Measurements from ENCODE around the gene NOL9. TPM values are rescaled to one million over a fixed set of nuclear protein-coding genes. Genes with fewer than 3 reads are reported as not detected.

Gene NOL9
- polyA plus RNA-seq, 1 donor = 12.6 TPM

- no CpG with 5 or more reads among the region's 6 CpGs for WGBS (ENCODE audit: insufficient coverage, low lambda C conversion rate)
- H3K36me3 ChIP-seq (ENCODE audit: control insufficient read depth, insufficient read depth, low read length) = peaks cover 58% of the 10 kb centered on the region
- DNase-seq = no peak
- H3K27me3 ChIP-seq (ENCODE audit: control insufficient read depth, insufficient read depth, low read length) = no peaks in the 10 kb centered on the region
- H3K9me3 ChIP-seq (ENCODE audit: control insufficient read depth, low read depth, low read length) = no peaks in the 10 kb centered on the region
- peaks cover 15% of the 10 kb centered on the region for H3K4me1 ChIP-seq (ENCODE audit: control insufficient read depth, insufficient read depth, low read length)
- H3K4me3 ChIP-seq (ENCODE audit: low read length) = no peak overlapping the region
- no peak overlapping the region for H3K27ac ChIP-seq (ENCODE audit: low read length)
These were observed 43.4 kb upstream of the NOL9 start for GRCh38 chr1:6597777-6598131.

GRCh38 chr1:6596886-6597776, 42.8 kb upstream of the NOL9 start:
- Histone ChIP-seq H3K36me3 (ENCODE audit: control insufficient read depth, insufficient read depth, low read length) (peaks cover 65% of the 10 kb centered on the region), H3K4me3 (ENCODE audit: low read length) (no peak overlapping the region), H3K27me3 (ENCODE audit: control insufficient read depth, insufficient read depth, low read length) (no peaks in the 10 kb centered on the region), H3K27ac (ENCODE audit: low read length) (no peak overlapping the region), H3K9me3 (ENCODE audit: control insufficient read depth, low read depth, low read length) (no peaks in the 10 kb centered on the region), H3K4me1 (ENCODE audit: control insufficient read depth, insufficient read depth, low read length) (peaks cover 15% of the 10 kb centered on the region)
- DNase-seq = no peak
- WGBS (ENCODE audit: insufficient coverage, low lambda C conversion rate) = no CpG with 5 or more reads among the region's 15 CpGs

- WGBS (ENCODE audit: insufficient coverage, low lambda C conversion rate) = no CpG with 5 or more reads among the region's 7 CpGs
- H3K36me3 ChIP-seq (ENCODE audit: control insufficient read depth, insufficient read depth, low read length) = peaks cover 72% of the 10 kb centered on the region
- H3K27ac ChIP-seq (ENCODE audit: low read length) = no peak overlapping the region
- H3K9me3 ChIP-seq (ENCODE audit: control insufficient read depth, low read depth, low read length) = no peaks in the 10 kb centered on the region
- H3K27me3 ChIP-seq (ENCODE audit: control insufficient read depth, insufficient read depth, low read length) = no peaks in the 10 kb centered on the region
- no peak for DNase-seq
- H3K4me3 ChIP-seq (ENCODE audit: low read length) = no peak overlapping the region
- H3K4me1 ChIP-seq (ENCODE audit: control insufficient read depth, insufficient read depth, low read length) = peaks cover 15% of the 10 kb centered on the region
These were observed 42.0 kb upstream of the NOL9 start for GRCh38 chr1:6596351-6596750.

- no peak for DNase-seq
- Histone ChIP-seq H3K4me3 (ENCODE audit: low read length) (no peak overlapping the region), H3K27ac (ENCODE audit: low read length) (no peak overlapping the region), H3K4me1 (ENCODE audit: control insufficient read depth, insufficient read depth, low read length) (peaks cover 9% of the 10 kb centered on the region), H3K27me3 (ENCODE audit: control insufficient read depth, insufficient read depth, low read length) (no peaks in the 10 kb centered on the region), H3K9me3 (ENCODE audit: control insufficient read depth, low read depth, low read length) (no peaks in the 10 kb centered on the region), H3K36me3 (ENCODE audit: control insufficient read depth, insufficient read depth, low read length) (peaks cover 83% of the 10 kb centered on the region)
- no CpG with 5 or more reads among the region's 11 CpGs for WGBS (ENCODE audit: insufficient coverage, low lambda C conversion rate)
These were observed 40.8 kb upstream of the NOL9 start for GRCh38 chr1:6594977-6595740.

- Histone ChIP-seq H3K27ac (ENCODE audit: low read length) (no peak overlapping the region), H3K4me3 (ENCODE audit: low read length) (no peak overlapping the region), H3K36me3 (ENCODE audit: control insufficient read depth, insufficient read depth, low read length) (peaks cover 89% of the 10 kb centered on the region), H3K9me3 (ENCODE audit: control insufficient read depth, low read depth, low read length) (no peaks in the 10 kb centered on the region), H3K4me1 (ENCODE audit: control insufficient read depth, insufficient read depth, low read length) (no peaks in the 10 kb centered on the region), H3K27me3 (ENCODE audit: control insufficient read depth, insufficient read depth, low read length) (no peaks in the 10 kb centered on the region)
- no peak for DNase-seq
- no CpG with 5 or more reads among the region's 15 CpGs for WGBS (ENCODE audit: insufficient coverage, low lambda C conversion rate)
These were observed 39.5 kb upstream of the NOL9 start for GRCh38 chr1:6593810-6594209.

- Histone ChIP-seq H3K4me3 (ENCODE audit: low read length) (no peak overlapping the region), H3K36me3 (ENCODE audit: control insufficient read depth, insufficient read depth, low read length) (peaks cover 94% of the 10 kb centered on the region), H3K27ac (ENCODE audit: low read length) (no peak overlapping the region), H3K4me1 (ENCODE audit: control insufficient read depth, insufficient read depth, low read length) (no peaks in the 10 kb centered on the region), H3K9me3 (ENCODE audit: control insufficient read depth, low read depth, low read length) (no peaks in the 10 kb centered on the region), H3K27me3 (ENCODE audit: control insufficient read depth, insufficient read depth, low read length) (no peaks in the 10 kb centered on the region)
- no CpG with 5 or more reads among the region's 38 CpGs for WGBS (ENCODE audit: insufficient coverage, low lambda C conversion rate)
- no peak for DNase-seq
These were observed 38.7 kb upstream of the NOL9 start for GRCh38 chr1:6592865-6593593.

GRCh38 chr1:6592441-6592840, 38.1 kb upstream of the NOL9 start:
- H3K4me3 ChIP-seq (ENCODE audit: low read length) = no peak overlapping the region
- peaks cover 94% of the 10 kb centered on the region for H3K36me3 ChIP-seq (ENCODE audit: control insufficient read depth, insufficient read depth, low read length)
- no peak overlapping the region for H3K27ac ChIP-seq (ENCODE audit: low read length)
- H3K4me1 ChIP-seq (ENCODE audit: control insufficient read depth, insufficient read depth, low read length) = no peaks in the 10 kb centered on the region
- WGBS (ENCODE audit: insufficient coverage, low lambda C conversion rate) = no CpG with 5 or more reads among the region's 5 CpGs
- DNase-seq = no peak
- no peaks in the 10 kb centered on the region for H3K27me3 ChIP-seq (ENCODE audit: control insufficient read depth, insufficient read depth, low read length)
- H3K9me3 ChIP-seq (ENCODE audit: control insufficient read depth, low read depth, low read length) = no peaks in the 10 kb centered on the region

GRCh38 chr1:6591644-6592043, 37.3 kb upstream of the NOL9 start:
- no peak overlapping the region for H3K4me3 ChIP-seq (ENCODE audit: low read length)
- DNase-seq = no peak
- H3K9me3 ChIP-seq (ENCODE audit: control insufficient read depth, low read depth, low read length) = no peaks in the 10 kb centered on the region
- 80% methylated on average over 1 of the region's 6 CpGs for WGBS (ENCODE audit: insufficient coverage, low lambda C conversion rate)
- H3K27ac ChIP-seq (ENCODE audit: low read length) = no peak overlapping the region
- H3K27me3 ChIP-seq (ENCODE audit: control insufficient read depth, insufficient read depth, low read length) = no peaks in the 10 kb centered on the region
- peaks cover 92% of the 10 kb centered on the region for H3K36me3 ChIP-seq (ENCODE audit: control insufficient read depth, insufficient read depth, low read length)
- H3K4me1 ChIP-seq (ENCODE audit: control insufficient read depth, insufficient read depth, low read length) = no peaks in the 10 kb centered on the region

- Histone ChIP-seq H3K9me3 (ENCODE audit: control insufficient read depth, low read depth, low read length) (no peaks in the 10 kb centered on the region), H3K27ac (ENCODE audit: low read length) (no peak overlapping the region), H3K4me1 (ENCODE audit: control insufficient read depth, insufficient read depth, low read length) (no peaks in the 10 kb centered on the region), H3K36me3 (ENCODE audit: control insufficient read depth, insufficient read depth, low read length) (peaks cover 89% of the 10 kb centered on the region), H3K27me3 (ENCODE audit: control insufficient read depth, insufficient read depth, low read length) (no peaks in the 10 kb centered on the region), H3K4me3 (ENCODE audit: low read length) (no peak overlapping the region)
- no CpG with 5 or more reads among the region's 13 CpGs for WGBS (ENCODE audit: insufficient coverage, low lambda C conversion rate)
- no peak for DNase-seq
These were observed 36.9 kb upstream of the NOL9 start for GRCh38 chr1:6591222-6591621.

- H3K4me1 ChIP-seq (ENCODE audit: control insufficient read depth, insufficient read depth, low read length) = no peaks in the 10 kb centered on the region
- H3K27ac ChIP-seq (ENCODE audit: low read length) = no peak overlapping the region
- no CpG with 5 or more reads among the region's 7 CpGs for WGBS (ENCODE audit: insufficient coverage, low lambda C conversion rate)
- H3K4me3 ChIP-seq (ENCODE audit: low read length) = no peak overlapping the region
- no peaks in the 10 kb centered on the region for H3K9me3 ChIP-seq (ENCODE audit: control insufficient read depth, low read depth, low read length)
- DNase-seq = no peak
- no peaks in the 10 kb centered on the region for H3K27me3 ChIP-seq (ENCODE audit: control insufficient read depth, insufficient read depth, low read length)
- H3K36me3 ChIP-seq (ENCODE audit: control insufficient read depth, insufficient read depth, low read length) = peaks cover 83% of the 10 kb centered on the region
These were observed 35.7 kb upstream of the NOL9 start for GRCh38 chr1:6590046-6590445.
